Kidney (tissue), 14 donors: ENCODE data around the gene PIP4K2C. TPM values are rescaled to one million over a fixed set of nuclear protein-coding genes. Genes with fewer than 3 reads are reported as not detected.
"Not testable (repeated sequence)": the region's sequence is repeated elsewhere in the genome, so short reads cannot be mapped to it uniquely, and the experiment has no call there.

Source experiments
- DNase-seq, 5 donors: peaks; one replicate each; pipeline ENCODE4 v3.0.0-alpha.2; 2013 to 2020
- FAIRE-seq: peaks from 2 replicates; lab custom pipeline; 2012; peaks lifted over from hg19 to GRCh38; lab: Jason Lieb, UNC
- H3K27ac ChIP-seq, 2 donors: one replicate each; pipeline ENCODE4 v1.7.0; 2013; ENCODE audit warnings: low read depth in 2 of 2, low read length in 2 of 2, inconsistent platforms in 1 of 2
- H3K27me3 ChIP-seq: one replicate; pipeline ENCODE4 v1.7.1; 2013; ENCODE audit warnings: low read length, inconsistent platforms; ENCODE audit not compliant: control insufficient read depth, insufficient read depth
- H3K36me3 ChIP-seq, 3 donors: one replicate each; pipeline versions ENCODE4 v1.7.0 to v1.7.1; 2013; ENCODE audit warnings: low read length in 3 of 3, control low read depth in 1 of 3, inconsistent platforms in 1 of 3; ENCODE audit not compliant: insufficient read depth in 3 of 3, control insufficient read depth in 2 of 3
- H3K4me1 ChIP-seq, 3 donors: one replicate each; pipeline versions ENCODE4 v1.7.0 to v1.7.1; 2013; ENCODE audit warnings: low read length in 3 of 3, inconsistent platforms in 1 of 3, low read depth in 1 of 3; ENCODE audit not compliant: control insufficient read depth in 2 of 3, insufficient read depth in 2 of 3
- H3K4me3 ChIP-seq, 3 donors: one replicate each; pipeline versions ENCODE4 v1.7.0 to v1.8.1; 2013; ENCODE audit warnings: low read length in 3 of 3, control low read depth in 1 of 3, inconsistent platforms in 1 of 3
- H3K9ac ChIP-seq, 3 donors: one replicate each; pipeline versions ENCODE4 v1.7.0 to v1.7.1; 2013; ENCODE audit warnings: low read length in 3 of 3, control low read depth in 1 of 3, inconsistent platforms in 1 of 3
- H3K9me3 ChIP-seq, 3 donors: one replicate each; pipeline versions ENCODE4 v1.7.0 to v1.7.1; 2013; ENCODE audit warnings: low read length in 3 of 3, control low read depth in 1 of 3, inconsistent platforms in 1 of 3; ENCODE audit not compliant: control insufficient read depth in 2 of 3, insufficient read depth in 1 of 3
- CTCF ChIP-seq: IDR thresholded peaks from 3 replicates; pipeline ENCODE4 v1.5.1; 2012; ENCODE audit warnings: mild to moderate bottlenecking, moderate library complexity, borderline replicate concordance; ENCODE audit not compliant: insufficient read depth; ENCODE audit errors: extremely low read depth
- intact Hi-C: fragments of 100-400 bp; cut with DNase I; formaldehyde crosslinking; loops from one replicate; pipeline ENCODE4 v1.11.1; 2022
- polyA plus RNA-seq: library from polyadenylated mRNA; stranded (reverse); fragments of 350-450 nt; fragmentation: Illumina TruSeq; extraction: RNeasy Lipid Tissue Mini Kit (QIAGEN cat#74804); gene quantifications from one replicate; pipeline ENCODE4 v1.2.3, GENCODE V29; 2014; ENCODE audit warnings: low read depth, low replicate concordance; ENCODE audit not compliant: insufficient read depth
- total RNA-seq: library from RNA; stranded (reverse); fragmentation: NEBNext Ultra II Directional; extraction: Animal tissue kit (Norgen Biotek cat#: 25700); gene quantifications from one replicate; pipeline ENCODE4 v1.2.1, GENCODE V29; 2021
- donor health status: control.
- donor health status: control.
- donor health status: control.
- donor health status: control.
- donor health status: control.
- donor health status: DM: yes; HTN: yes; CAD: no.
- donor health status: Normal renal cell carcinoma (clear cell type).

Gene PIP4K2C
- total and polyA plus RNA-seq, 2 donors from 2014 or later, result 43.2 to 52.4 TPM

GRCh38 chr12:57563358-57563757, 27.6 kb upstream of the PIP4K2C start:
- no peak overlapping the region for H3K9ac ChIP-seq
- intact Hi-C loops, result no loop called here
- no peak for DNase-seq
- TF ChIP-seq CTCF, result no peak
- H3K4me1 ChIP-seq, result no peaks in the 10 kb centered on the region
- no peaks in the 10 kb centered on the region for H3K9me3 ChIP-seq
- no peaks in the 10 kb centered on the region for H3K27me3 ChIP-seq
- no peak for FAIRE-seq
- no peak overlapping the region for H3K27ac ChIP-seq
- no peaks in the 10 kb centered on the region for H3K36me3 ChIP-seq
- no peak overlapping the region for H3K4me3 ChIP-seq

- intact Hi-C loops, result no loop called here
- Histone ChIP-seq H3K9ac (no peak overlapping the region), H3K9me3 (no peaks in the 10 kb centered on the region), H3K27me3 (no peaks in the 10 kb centered on the region), H3K4me3 (no peak overlapping the region), H3K27ac (no peak overlapping the region), H3K36me3 (no peaks in the 10 kb centered on the region), H3K4me1 (no peaks in the 10 kb centered on the region)
- FAIRE-seq (no peak), DNase-seq (no peak)
- no peak for TF ChIP-seq CTCF
Observed at GRCh38 chr12:57564178-57564740, 26.7 kb upstream of the PIP4K2C start.

GRCh38 chr12:57568838-57569237, 22.2 kb upstream of the PIP4K2C start:
- FAIRE-seq (no peak), DNase-seq (no peak)
- Histone ChIP-seq H3K4me3 (no peak overlapping the region), H3K27ac (no peak overlapping the region), H3K9ac (no peak overlapping the region), H3K36me3 (no peaks in the 10 kb centered on the region), H3K4me1 (no peaks in the 10 kb centered on the region), H3K27me3 (no peaks in the 10 kb centered on the region), H3K9me3 (no peaks in the 10 kb centered on the region)
- intact Hi-C loops, result no loop called here
- TF ChIP-seq CTCF, result no peak

- H3K36me3 ChIP-seq, result no peaks in the 10 kb centered on the region
- intact Hi-C loops, result no loop called here
- TF ChIP-seq CTCF, result no peak
Observed at GRCh38 chr12:57569858-57570257, 21.1 kb upstream of the PIP4K2C start.

GRCh38 chr12:57570438-57570837, 20.6 kb upstream of the PIP4K2C start:
- intact Hi-C loops, H3K4me3 ChIP-seq, H3K36me3 ChIP-seq, H3K27me3 ChIP-seq, DNase-seq, H3K4me1 ChIP-seq, H3K9me3 ChIP-seq, H3K9ac ChIP-seq, FAIRE-seq, H3K27ac ChIP-seq: not testable (repeated sequence)

More at GRCh38 chr12:57569858-57570257, 21.1 kb upstream of the PIP4K2C start:
- no peak overlapping the region for H3K9ac ChIP-seq
- no peak overlapping the region for H3K27ac ChIP-seq
- H3K4me1 ChIP-seq, result no peaks in the 10 kb centered on the region
- no peaks in the 10 kb centered on the region for H3K27me3 ChIP-seq
- H3K4me3 ChIP-seq, result no peak overlapping the region
- FAIRE-seq (no peak), DNase-seq (no peak)
- no peaks in the 10 kb centered on the region for H3K9me3 ChIP-seq
